Testis (tissue), 2 donors: Measurements from ENCODE around the gene CNPPD1.
"Not testable (repeated sequence)": the region's sequence is repeated elsewhere in the genome, so short reads cannot be mapped to it uniquely, and the experiment has no call there.

Experiments
- CTCF ChIP-seq, 3 experiments: fragments of 450-650 bp in 2 of 3; fragments of 200-600 bp in 1 of 3; sonication (generic) in 1 of 3; IDR thresholded peaks; one replicate each; pipeline ENCODE4 v1.5.1; 2016 to 2019; ENCODE audit warnings: antibody characterized with exemption in 3 of 3, mild to moderate bottlenecking in 2 of 3, moderate library complexity in 1 of 3
- POLR2A ChIP-seq: fragments of 450-650 bp; IDR thresholded peaks from one replicate; pipeline ENCODE4 v1.6.1; 2017; ENCODE audit warnings: antibody characterized with exemption, mild to moderate bottlenecking, moderate library complexity

- TF ChIP-seq CTCF (IDR thresholded peaks at IDR 0.05); POLR2A: not testable (repeated sequence)
These were observed 24.6 kb upstream of the CNPPD1 start for GRCh38 chr2:219201331-219201730.
